ENCODE measurements around the gene UGT1A7.
"Not testable (repeated sequence)": the region's sequence is repeated elsewhere in the genome, so short reads cannot be mapped to it uniquely, and the experiment has no call there.

UGT1A7 gene

GRCh38 chr2:233680361-233681045, 1.2 kb upstream of the UGT1A7 start:
- DNase-seq (ENCODE audit: low spot score): no peak

- DNase-seq (ENCODE audit: low spot score): no peak
Observed at GRCh38 chr2:233684640-233685039, 2.9 kb downstream of the UGT1A7 start.

- DNase-seq (ENCODE audit: low spot score): no peak
Observed at GRCh38 chr2:233686928-233687327, 5.2 kb downstream of the UGT1A7 start.

GRCh38 chr2:233688341-233688740, 6.6 kb downstream of the UGT1A7 start:
- no peak for DNase-seq (ENCODE audit: low spot score)

GRCh38 chr2:233689031-233689430, 7.3 kb downstream of the UGT1A7 start:
- no peak for DNase-seq (ENCODE audit: low spot score)

GRCh38 chr2:233689501-233689900, 7.8 kb downstream of the UGT1A7 start:
- DNase-seq (ENCODE audit: low spot score): no peak

- DNase-seq (ENCODE audit: low spot score): no peak
Observed at GRCh38 chr2:233690444-233690843, 8.7 kb downstream of the UGT1A7 start.

GRCh38 chr2:233691443-233692433, 10.0 kb downstream of the UGT1A7 start:
- no peak for DNase-seq (ENCODE audit: low spot score)

GRCh38 chr2:233692648-233693047, 10.9 kb downstream of the UGT1A7 start, which contains the start of gene UGT1A6:
TSS of gene UGT1A6 (plus strand) at chr2:233692890. CDS start at chr2:233693005, 115 bp downstream.
- no peak for DNase-seq (ENCODE audit: low spot score)

- no peak for DNase-seq (ENCODE audit: low spot score)
Observed at GRCh38 chr2:233693963-233694362, 12.3 kb downstream of the UGT1A7 start.

- DNase-seq (ENCODE audit: low spot score): no peak
Observed at GRCh38 chr2:233698740-233699139, 17.0 kb downstream of the UGT1A7 start.

GRCh38 chr2:233699424-233700027, 17.8 kb downstream of the UGT1A7 start:
- DNase-seq (ENCODE audit: low spot score): no peak

GRCh38 chr2:233700028-233700635, 18.4 kb downstream of the UGT1A7 start:
- no peak for DNase-seq (ENCODE audit: low spot score)

GRCh38 chr2:233700842-233701241, 19.1 kb downstream of the UGT1A7 start:
- DNase-seq (ENCODE audit: low spot score): not testable (repeated sequence)

- no peak for DNase-seq (ENCODE audit: low spot score)
Observed at GRCh38 chr2:233702238-233702637, 20.5 kb downstream of the UGT1A7 start.

GRCh38 chr2:233705911-233706506, 24.3 kb downstream of the UGT1A7 start:
- no peak for DNase-seq (ENCODE audit: low spot score)

GRCh38 chr2:233706720-233707119, 25.0 kb downstream of the UGT1A7 start:
- no peak for DNase-seq (ENCODE audit: low spot score)

GRCh38 chr2:233707940-233708644, 26.4 kb downstream of the UGT1A7 start:
- DNase-seq (ENCODE audit: low spot score): no peak

GRCh38 chr2:233708942-233709341, 27.2 kb downstream of the UGT1A7 start:
- no peak for DNase-seq (ENCODE audit: low spot score)

GRCh38 chr2:233711312-233712008, 29.8 kb downstream of the UGT1A7 start:
- DNase-seq (ENCODE audit: low spot score): peak; percentile 81
